GM12878 (cell line): ENCODE data around the gene LRTM1.

Source experiments
- BCL11A ChIP-seq: IDR thresholded peaks from 2 replicates; pipeline ENCODE4 v1.6.1; 2011; ENCODE audit warnings: low read depth, low read length
- CHD1 ChIP-seq: IDR thresholded peaks from 2 replicates; pipeline ENCODE4 v1.6.1; 2012; ENCODE audit warnings: low read depth, low read length, improper control_type of control experiment
- CHD2 ChIP-seq: IDR thresholded peaks from 2 replicates; pipeline ENCODE4 v1.6.1; 2011; ENCODE audit warnings: low read depth, low read length, improper control_type of control experiment, borderline replicate concordance
- CTCF ChIP-seq, 3 experiments: IDR thresholded peaks in 2 of 3; conservative IDR thresholded peaks in 1 of 3; 2 replicates each; pipeline ENCODE4 v1.5.1; 2011; ENCODE audit warnings: low read depth in 3 of 3, low read length in 3 of 3, mild to moderate bottlenecking in 3 of 3, control low read depth in 2 of 3, moderate library complexity in 2 of 3, inconsistent platforms in 1 of 3, mixed read lengths in 1 of 3; ENCODE audit not compliant: control insufficient read depth in 2 of 3, insufficient read depth in 1 of 3; ENCODE audit errors: extremely low read depth in 1 of 3
- GABPA ChIP-seq: IDR thresholded peaks from 2 replicates; pipeline ENCODE4 v1.6.1; 2014; ENCODE audit warnings: antibody characterized with exemption, low read depth, mild to moderate bottlenecking, inconsistent platforms
- TAF1 ChIP-seq: IDR thresholded peaks from 2 replicates; pipeline ENCODE4 v1.6.1; 2011; ENCODE audit warnings: mild to moderate bottlenecking, low read depth, low read length, borderline replicate concordance
- USF2 ChIP-seq: IDR thresholded peaks from 2 replicates; pipeline ENCODE4 v1.6.1; 2011; ENCODE audit warnings: low read depth, low read length, improper control_type of control experiment, borderline replicate concordance

- TF ChIP-seq CTCF (IDR thresholded peaks at IDR 0.05 in 2 of 3, conservative IDR thresholded peaks at IDR 0.05 in 1 of 3; ENCODE audit: control insufficient read depth in 2 of 3, extremely low read depth in 1 of 3, insufficient read depth in 1 of 3, low read depth in 3 of 3, low read length in 3 of 3) (no peak), CHD1 (no peak), CHD2 (no peak), USF2 (no peak), TAF1 (no peak), BCL11A (no peak), GABPA (no peak)
Measured at GRCh38 chr3:54950391-54951003, 22.6 kb upstream of the LRTM1 start.
